Measurements from ENCODE around the gene C5orf47.

DNA sequence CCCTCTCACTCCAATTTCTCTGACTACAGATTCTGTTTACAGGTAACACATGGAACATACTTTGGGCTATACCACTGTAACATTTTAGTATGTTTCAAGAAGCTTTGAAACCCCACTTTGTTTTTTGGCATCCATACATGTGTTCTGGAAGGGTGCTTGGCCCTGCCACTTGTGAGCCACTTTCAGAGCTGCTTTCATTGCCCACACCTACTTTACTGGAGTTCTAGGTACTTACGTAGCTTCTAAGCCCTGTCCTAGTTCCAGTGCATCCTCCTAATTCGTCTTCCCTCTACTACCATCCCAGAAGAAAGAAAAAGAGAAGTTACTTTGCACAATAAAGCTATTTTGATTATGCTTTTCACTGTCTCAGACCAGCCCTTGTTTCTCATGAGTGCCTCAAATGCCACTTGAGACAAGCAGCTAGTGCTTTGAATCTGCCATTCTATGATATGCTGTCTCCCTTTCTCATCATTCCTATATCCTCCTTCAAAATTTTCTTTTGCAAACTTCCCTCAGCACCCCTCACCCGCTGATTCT is 26.5 kb upstream of the C5orf47 start:
- TF ChIP-seq, protein P1, sequence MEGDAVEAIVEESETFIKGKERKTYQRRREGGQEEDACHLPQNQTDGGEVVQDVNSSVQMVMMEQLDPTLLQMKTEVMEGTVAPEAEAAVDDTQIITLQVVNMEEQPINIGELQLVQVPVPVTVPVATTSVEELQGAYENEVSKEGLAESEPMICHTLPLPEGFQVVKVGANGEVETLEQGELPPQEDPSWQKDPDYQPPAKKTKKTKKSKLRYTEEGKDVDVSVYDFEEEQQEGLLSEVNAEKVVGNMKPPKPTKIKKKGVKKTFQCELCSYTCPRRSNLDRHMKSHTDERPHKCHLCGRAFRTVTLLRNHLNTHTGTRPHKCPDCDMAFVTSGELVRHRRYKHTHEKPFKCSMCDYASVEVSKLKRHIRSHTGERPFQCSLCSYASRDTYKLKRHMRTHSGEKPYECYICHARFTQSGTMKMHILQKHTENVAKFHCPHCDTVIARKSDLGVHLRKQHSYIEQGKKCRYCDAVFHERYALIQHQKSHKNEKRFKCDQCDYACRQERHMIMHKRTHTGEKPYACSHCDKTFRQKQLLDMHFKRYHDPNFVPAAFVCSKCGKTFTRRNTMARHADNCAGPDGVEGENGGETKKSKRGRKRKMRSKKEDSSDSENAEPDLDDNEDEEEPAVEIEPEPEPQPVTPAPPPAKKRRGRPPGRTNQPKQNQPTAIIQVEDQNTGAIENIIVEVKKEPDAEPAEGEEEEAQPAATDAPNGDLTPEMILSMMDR (IDR thresholded peaks at IDR 0.05; ENCODE audit: low read depth, low read length, missing input control): no peak
- no peak for TF ChIP-seq GABPA (IDR thresholded peaks at IDR 0.05 in 1 of 2, conservative IDR thresholded peaks at IDR 0.05 in 1 of 2)
- no peak for TF ChIP-seq YY1 (IDR thresholded peaks at IDR 0.05)
- no peak for TF ChIP-seq HNF4G (IDR thresholded peaks at IDR 0.05)

Measured in liver (tissue), 3 donors.